NCI-H82 treated with DMSO at 0.1 percent for 48 hours (cell line): ENCODE data around the gene SUPT6H.

Source experiments
- DNase-seq: peaks from one replicate; lab custom pipeline; 2025; ENCODE audit not compliant: unreplicated experiment; lab: John Stamatoyannopoulos, UW

The SUPT6H gene

DNA sequence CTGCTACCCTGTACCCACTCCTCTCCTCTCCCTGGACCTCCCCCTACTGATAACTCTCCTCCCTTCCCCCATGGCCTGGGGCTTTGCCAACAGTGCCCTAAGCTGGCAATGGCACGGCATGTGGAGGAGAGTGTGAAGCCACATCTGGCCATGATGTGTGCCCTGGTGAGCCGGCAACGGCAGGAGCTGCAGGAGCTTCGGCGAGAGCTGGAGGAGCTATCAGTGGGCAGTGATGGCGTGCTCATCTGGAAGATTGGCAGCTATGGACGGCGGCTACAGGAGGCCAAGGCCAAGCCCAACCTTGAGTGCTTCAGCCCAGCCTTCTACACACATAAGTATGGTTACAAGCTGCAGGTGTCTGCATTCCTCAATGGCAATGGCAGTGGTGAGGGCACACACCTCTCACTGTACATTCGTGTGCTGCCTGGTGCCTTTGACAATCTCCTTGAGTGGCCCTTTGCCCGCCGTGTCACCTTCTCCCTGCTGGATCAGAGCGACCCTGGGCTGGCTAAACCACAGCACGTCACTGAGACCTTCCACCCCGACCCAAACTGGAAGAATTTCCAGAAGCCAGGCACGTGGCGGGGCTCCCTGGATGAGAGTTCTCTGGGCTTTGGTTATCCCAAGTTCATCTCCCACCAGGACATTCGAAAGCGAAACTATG lies 87.0 kb downstream of the SUPT6H start:
- DNase-seq = no peak

DNA sequence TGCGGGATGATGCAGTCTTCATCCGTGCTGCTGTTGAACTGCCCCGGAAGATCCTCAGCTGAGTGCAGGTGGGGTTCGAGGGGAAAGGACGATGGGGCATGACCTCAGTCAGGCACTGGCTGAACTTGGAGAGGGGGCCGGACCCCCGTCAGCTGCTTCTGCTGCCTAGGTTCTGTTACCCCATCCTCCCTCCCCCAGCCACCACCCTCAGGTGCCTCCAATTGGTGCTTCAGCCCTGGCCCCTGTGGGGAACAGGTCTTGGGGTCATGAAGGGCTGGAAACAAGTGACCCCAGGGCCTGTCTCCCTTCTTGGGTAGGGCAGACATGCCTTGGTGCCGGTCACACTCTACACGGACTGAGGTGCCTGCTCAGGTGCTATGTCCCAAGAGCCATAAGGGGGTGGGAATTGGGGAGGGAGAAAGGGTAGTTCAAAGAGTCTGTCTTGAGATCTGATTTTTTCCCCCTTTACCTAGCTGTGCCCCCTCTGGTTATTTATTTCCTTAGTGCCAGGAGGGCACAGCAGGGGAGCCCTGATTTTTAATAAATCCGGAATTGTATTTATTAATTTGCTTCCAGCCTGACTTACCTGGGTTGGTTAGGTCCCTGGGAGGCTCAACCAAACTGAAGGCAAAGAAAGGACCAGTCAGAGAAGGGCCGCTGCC lies 87.6 kb downstream of the SUPT6H start:
- DNase-seq = no peak

DNA sequence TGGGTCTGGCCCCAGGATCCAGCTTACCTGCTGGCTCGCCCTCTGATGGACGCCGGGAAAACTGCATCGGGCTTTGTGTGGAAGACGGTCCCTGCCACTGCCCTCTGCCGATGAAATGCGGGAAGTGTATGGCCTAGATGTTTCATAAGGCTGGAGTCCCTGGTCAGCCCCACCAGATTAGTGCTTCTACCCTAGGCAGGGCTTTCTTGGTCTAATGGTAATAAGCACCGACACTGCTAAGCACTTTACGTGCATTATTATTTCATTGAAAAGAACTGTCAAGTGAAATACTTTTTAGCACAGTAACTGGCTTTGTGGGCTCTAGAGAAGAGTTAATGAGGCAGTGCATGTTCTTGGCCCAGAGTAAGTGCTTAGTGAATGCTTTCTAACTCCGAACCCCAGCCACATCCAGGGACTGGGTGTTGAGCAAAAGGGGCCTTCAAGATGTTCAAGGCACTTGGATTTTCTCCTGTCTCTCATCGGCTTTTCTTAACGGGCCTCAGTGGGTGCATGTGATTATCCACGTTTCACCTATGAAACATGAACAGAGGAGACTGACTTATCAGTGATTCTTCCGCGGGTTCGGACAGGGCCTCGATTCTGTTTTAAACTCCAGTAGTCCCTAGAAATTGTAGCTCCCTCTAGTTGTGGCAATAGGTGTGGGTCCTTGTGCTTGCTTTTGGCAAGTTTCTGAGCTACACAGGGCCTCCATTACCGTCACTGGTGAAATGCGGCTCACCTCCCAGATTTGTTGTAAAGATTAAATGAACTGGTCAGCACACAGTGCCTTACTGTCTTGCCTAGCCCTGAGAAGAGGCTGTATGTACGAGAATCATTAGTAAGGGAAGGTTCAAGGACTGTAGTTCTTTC lies 88.4 kb downstream of the SUPT6H start:
- DNase-seq = peak; percentile 87

DNA sequence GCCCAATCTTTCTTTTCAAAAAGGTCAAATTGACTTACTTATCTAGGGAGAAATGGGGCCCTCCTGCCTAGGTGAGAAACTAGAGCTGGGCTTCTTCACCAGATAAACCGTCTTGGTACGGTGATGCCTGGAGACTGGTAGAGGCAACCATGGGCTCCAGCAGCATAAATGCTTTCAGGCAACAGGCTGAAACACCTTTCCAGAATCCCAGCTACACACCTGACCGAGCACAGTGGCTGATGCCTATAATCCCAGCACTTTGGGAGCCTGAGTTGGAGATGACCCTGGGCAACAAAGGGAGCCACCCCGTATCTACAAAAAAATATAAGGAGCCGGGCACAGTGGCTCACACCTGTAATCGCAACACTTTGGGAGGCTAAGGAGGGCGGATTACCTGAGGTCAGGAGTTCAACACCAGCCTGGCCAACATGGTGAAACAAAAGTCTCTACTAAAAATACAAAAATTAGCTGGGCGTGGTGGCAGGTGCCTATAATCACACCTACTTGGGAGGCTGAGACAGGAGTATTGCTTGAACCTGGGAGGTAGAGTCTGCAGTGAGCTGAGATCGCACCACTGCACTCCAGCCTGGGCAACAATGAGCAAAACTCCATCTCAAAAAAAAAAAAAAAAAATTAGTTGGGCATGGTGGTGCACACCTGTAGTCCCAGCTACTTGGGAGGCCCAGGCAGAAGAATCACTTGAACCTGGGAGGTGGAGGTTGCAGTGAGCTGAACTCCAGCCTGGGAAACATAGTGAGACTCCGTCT lies 89.8 kb downstream of the SUPT6H start:
- DNase-seq = no peak
